GM12873 (cell line): ENCODE data around the gene TTC7B.

Experiments used
- TF ChIP-seq, protein P1 (sequence below): IDR thresholded peaks from 2 replicates; pipeline ENCODE4 v1.5.1; 2012; ENCODE audit warnings: low read depth, mild to moderate bottlenecking, moderate library complexity, low read length, control low read depth; ENCODE audit not compliant: insufficient read depth; ENCODE audit errors: missing control alignments

Gene TTC7B

DNA sequence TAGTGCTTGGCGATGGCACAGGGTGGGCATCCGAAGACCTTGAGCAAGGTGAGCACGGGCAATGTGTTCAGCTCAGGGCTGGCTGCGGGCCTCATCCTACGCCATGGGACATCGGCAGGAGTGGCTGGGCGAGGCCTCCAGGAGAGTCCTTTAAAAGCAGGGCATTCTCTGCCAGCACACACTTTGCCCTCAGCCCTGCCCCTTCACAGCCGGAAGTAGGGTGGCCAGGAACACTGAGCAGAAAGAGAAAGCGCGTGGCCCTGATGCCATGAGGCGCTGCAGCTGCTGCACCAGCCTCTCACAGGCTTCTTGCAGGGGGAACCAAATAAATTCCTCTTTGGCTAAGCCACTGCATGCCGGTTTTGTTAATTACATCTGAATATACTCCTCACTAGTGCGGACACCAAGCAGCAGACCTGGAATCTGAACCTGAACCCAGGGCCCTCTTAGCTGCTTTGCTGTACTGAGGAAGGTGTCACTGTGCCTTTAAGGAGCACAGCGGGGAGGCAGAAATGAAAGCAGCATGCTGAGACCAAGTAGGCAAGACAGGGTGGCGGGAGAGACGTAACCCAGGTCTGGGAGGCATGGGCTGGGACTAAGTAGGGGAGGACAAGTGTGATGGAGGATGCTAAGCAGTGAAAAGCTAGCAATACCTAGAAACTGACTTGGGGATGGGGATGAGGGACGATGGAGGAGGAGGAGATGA lies 155.2 kb downstream of the TTC7B start:
- TF ChIP-seq, protein P1, sequence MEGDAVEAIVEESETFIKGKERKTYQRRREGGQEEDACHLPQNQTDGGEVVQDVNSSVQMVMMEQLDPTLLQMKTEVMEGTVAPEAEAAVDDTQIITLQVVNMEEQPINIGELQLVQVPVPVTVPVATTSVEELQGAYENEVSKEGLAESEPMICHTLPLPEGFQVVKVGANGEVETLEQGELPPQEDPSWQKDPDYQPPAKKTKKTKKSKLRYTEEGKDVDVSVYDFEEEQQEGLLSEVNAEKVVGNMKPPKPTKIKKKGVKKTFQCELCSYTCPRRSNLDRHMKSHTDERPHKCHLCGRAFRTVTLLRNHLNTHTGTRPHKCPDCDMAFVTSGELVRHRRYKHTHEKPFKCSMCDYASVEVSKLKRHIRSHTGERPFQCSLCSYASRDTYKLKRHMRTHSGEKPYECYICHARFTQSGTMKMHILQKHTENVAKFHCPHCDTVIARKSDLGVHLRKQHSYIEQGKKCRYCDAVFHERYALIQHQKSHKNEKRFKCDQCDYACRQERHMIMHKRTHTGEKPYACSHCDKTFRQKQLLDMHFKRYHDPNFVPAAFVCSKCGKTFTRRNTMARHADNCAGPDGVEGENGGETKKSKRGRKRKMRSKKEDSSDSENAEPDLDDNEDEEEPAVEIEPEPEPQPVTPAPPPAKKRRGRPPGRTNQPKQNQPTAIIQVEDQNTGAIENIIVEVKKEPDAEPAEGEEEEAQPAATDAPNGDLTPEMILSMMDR = no peak

- TF ChIP-seq, protein P1 = no peak
Observed at GRCh38 chr14:90659156-90659555, 157.1 kb downstream of the TTC7B start.

- TF ChIP-seq, protein P1 = no peak
Observed at GRCh38 chr14:90658541-90658967, 157.7 kb downstream of the TTC7B start.

DNA sequence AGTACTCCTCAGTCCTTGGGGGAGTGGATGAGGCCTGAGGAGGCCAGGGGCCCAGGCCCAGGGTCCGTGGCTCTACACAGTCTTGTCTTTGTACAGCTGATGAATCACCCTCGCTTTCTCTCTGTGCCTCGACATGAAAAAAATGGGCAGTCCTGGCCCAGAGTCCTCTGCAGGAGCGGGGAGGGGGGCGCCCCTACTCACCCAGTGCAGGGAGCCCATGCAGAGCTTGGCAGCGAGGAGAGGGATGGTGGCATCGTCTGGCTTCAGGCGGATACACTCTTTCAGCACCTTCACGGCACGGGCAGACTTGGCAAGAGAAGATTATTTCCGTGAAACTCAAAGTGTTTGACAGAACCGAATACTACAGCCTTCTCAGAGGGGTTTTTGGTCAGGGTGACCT lies 159.3 kb downstream of the TTC7B start:
- TF ChIP-seq, protein P1 = no peak

DNA sequence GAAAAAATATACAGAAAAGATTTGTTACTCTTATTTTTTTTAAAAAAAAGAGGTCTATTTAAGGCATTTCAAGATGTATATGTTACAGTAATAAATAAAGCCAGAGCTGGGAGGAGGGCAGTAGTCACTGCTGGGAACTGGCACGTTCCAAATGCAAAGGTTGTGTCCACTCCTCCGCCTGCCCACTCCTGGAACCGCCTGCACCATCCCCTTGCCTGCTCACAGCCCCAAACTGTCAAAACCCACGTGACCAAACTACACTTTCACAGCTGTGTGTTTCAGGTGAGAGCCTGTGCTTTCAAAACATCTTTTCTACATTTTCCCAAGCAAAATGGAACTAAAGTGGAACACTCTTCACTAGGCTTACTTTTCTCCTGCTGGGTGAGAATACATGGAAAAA lies 160.4 kb downstream of the TTC7B start:
- TF ChIP-seq, protein P1 = no peak

- TF ChIP-seq, protein P1 = no peak
Observed at GRCh38 chr14:90654831-90655276, 161.4 kb downstream of the TTC7B start.

- TF ChIP-seq, protein P1 = no peak
Observed at GRCh38 chr14:90652626-90653025, 163.6 kb downstream of the TTC7B start.
